IMR-90 (cell line): Measurements from ENCODE around the gene RCC1.

Experiments
- CTCF ChIP-seq: conservative IDR thresholded peaks from 2 replicates; pipeline ENCODE4 v1.5.1; 2012; ENCODE audit warnings: mild to moderate bottlenecking, low read depth, low read length, improper control_type of control experiment
- MXI1 ChIP-seq: IDR thresholded peaks from 2 replicates; pipeline ENCODE4 v1.6.1; 2012; ENCODE audit warnings: low read depth, mild to moderate bottlenecking, low read length, moderate library complexity, borderline replicate concordance
- RFX5 ChIP-seq: IDR thresholded peaks from 2 replicates; pipeline ENCODE4 v1.8.0; 2012; ENCODE audit warnings: low read depth, mild to moderate bottlenecking, low read length, moderate library complexity
- SMC3 ChIP-seq: fragments of 150-350 bp; IDR thresholded peaks from 2 replicates; pipeline ENCODE4 v1.6.1; 2016; ENCODE audit warnings: low read depth, mild to moderate bottlenecking, antibody characterized with exemption, low read length, moderate library complexity

GRCh38 chr1:28534671-28535070, 28.8 kb downstream of the RCC1 start:
- TF ChIP-seq CTCF = no peak
- TF ChIP-seq MXI1 = no peak
- TF ChIP-seq SMC3 = no peak
- no peak for TF ChIP-seq RFX5
